ENCODE measurements around the gene TOX2. TPM values are rescaled to one million over a fixed set of nuclear protein-coding genes. Genes with fewer than 3 reads are reported as not detected.

TOX2 gene
- total and polyA plus RNA-seq, 2 of the 4 experiments (the other 2 are of a cell fraction) = 1.3 to 17.5 TPM

DNA sequence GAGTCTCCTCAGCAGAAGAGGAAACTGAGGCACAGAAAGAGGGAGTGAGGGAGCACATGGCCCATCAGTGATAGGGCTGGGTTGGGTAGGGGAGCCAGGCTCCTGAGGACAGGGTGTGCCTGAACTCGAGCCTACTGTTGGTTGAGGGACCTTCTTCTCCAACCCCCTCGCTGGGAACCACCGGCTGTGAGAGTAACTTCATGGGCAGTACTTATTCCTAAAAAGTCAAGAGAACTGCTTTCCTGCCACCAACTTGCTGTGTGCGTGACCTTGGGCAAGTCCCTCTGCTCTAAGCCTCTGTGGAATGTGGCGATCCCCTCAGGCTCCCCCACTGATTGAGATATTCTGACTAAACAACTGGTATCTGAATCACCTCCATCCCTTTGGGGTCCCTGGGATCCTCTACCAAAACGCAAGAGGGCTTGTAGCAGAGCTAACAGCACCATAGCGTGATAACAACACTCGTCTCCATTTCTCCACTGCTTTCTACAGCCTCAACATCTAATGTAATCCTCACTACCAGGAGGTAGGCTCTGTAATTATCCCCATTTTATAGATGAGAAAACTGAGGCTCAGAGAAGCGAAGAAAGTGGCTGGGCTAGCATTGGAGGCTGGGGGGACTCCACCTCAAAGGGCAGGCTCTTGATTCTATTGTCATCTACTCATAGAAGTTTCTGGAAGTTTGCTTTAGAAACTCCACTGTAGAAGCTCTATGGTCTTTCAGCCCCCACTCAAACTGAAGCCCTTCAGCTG is 196.3 kb downstream of the TOX2 start:
- Histone ChIP-seq H2AK9ac (replicated peaks; ENCODE audit: low read depth, low read length, poor library complexity) (peak overlapping the region; percentile 28), H2AK5ac (ENCODE audit: low read depth, low read length) (no peak overlapping the region), H3K9me1 (ENCODE audit: insufficient read depth, low read length) (no peaks in the 10 kb centered on the region; the same call in 1 of the 2 replicates), H3K4ac (ENCODE audit: low read depth, low read length) (no peak overlapping the region), H2BK120ac (ENCODE audit: low read depth, low read length) (no peak overlapping the region), H2BK20ac (ENCODE audit: low read depth, low read length) (no peak overlapping the region), H2AFZ (replicated peaks; ENCODE audit: low read length, poor library complexity) (peak overlapping the region; percentile 58), H3K23ac (ENCODE audit: low read depth, low read length) (no peak overlapping the region), H3K9me3 (ENCODE audit: control insufficient read depth, insufficient read depth, low read length) (peaks cover 4% of the 10 kb centered on the region), H3K9ac (ENCODE audit: low read depth, low read length) (no peak overlapping the region), H4K5ac (ENCODE audit: low read depth, low read length) (no peak overlapping the region), H3K4me3 (ENCODE audit: insufficient read depth, low read depth, low read length) (no peak overlapping the region), H4K8ac (ENCODE audit: low read depth in 2 of 2, low read length in 2 of 2) (no peak overlapping the region), H3K18ac (ENCODE audit: low read depth, low read length) (no peak overlapping the region), H3K4me2 (ENCODE audit: low read depth, low read length) (no peak overlapping the region), H3K56ac (ENCODE audit: extremely low read depth, insufficient read depth, low read length) (no peak overlapping the region), H2BK15ac (ENCODE audit: low read depth, low read length) (no peak overlapping the region), H3K27me3 (ENCODE audit: control insufficient read depth, insufficient read depth, low read length) (peaks cover 14% of the 10 kb centered on the region), H4K20me1 (ENCODE audit: insufficient read depth, low read length) (no peaks in the 10 kb centered on the region), H3K27ac (ENCODE audit: insufficient read depth, low read length) (no peak overlapping the region), H3K79me1 (ENCODE audit: low read depth in 1 of 2, low read length in 2 of 2) (no peaks in the 10 kb centered on the region), H3K14ac (replicated peaks; ENCODE audit: low read depth, low read length) (no peak overlapping the region), H3K4me1 (ENCODE audit: control insufficient read depth, insufficient read depth, low read length) (peaks cover 1% of the 10 kb centered on the region; the same call in 1 of the 2 replicates), H4K91ac (ENCODE audit: insufficient read depth, low read depth, low read length) (no peak overlapping the region), H3K36me3 (ENCODE audit: control insufficient read depth, insufficient read depth, low read length) (no peaks in the 10 kb centered on the region), H2BK5ac (ENCODE audit: low read depth, low read length, poor library complexity, severe bottlenecking) (no peak overlapping the region)
- WGBS, 2 experiments (ENCODE audit: extremely low coverage in 2 of 2, insufficient read length in 1 of 2) = no CpG with 5 or more reads among the region's 9 CpGs
- intact Hi-C loops (cut with micrococcal nuclease) = no loop called here
- dilution Hi-C loops (cut with HindIII; ENCODE audit: low sequenced_read_pairs, unreplicated experiment) = no loop called here
- no peak for DNase-seq
- no TSS peak for BruUV-seq (replicated peaks)
- no peak for ATAC-seq (ENCODE audit: low read depth)
- in situ Hi-C loops (cut with MboI; ENCODE audit: low sequenced_read_pairs) = no loop called here
- POLR2A ChIA-PET (ENCODE audit: unreplicated experiment) = no interaction called here
- CTCF ChIA-PET = interaction anchor here (0.6 to 1.6 kb wide), 3 partner anchors 79 to 661 kb away, joined by 3 to 8 read pairs (median 3); no protein-coding TSS in a partner anchor
- TF ChIP-seq MXI1 (IDR thresholded peaks at IDR 0.05; ENCODE audit: borderline replicate concordance, low read depth, low read length) (no peak), RFX5 (IDR thresholded peaks at IDR 0.05; ENCODE audit: low read depth, low read length) (no peak), RCOR1 (IDR thresholded peaks at IDR 0.05; ENCODE audit: insufficient replicate concordance, low read length) (no peak), NFE2L2 (IDR thresholded peaks at IDR 0.05; ENCODE audit: low read depth, low read length) (no peak), POLR2A (IDR thresholded peaks at IDR 0.05; ENCODE audit: low read depth, low read length) (no peak)
- TF ChIP-seq, protein P1, sequence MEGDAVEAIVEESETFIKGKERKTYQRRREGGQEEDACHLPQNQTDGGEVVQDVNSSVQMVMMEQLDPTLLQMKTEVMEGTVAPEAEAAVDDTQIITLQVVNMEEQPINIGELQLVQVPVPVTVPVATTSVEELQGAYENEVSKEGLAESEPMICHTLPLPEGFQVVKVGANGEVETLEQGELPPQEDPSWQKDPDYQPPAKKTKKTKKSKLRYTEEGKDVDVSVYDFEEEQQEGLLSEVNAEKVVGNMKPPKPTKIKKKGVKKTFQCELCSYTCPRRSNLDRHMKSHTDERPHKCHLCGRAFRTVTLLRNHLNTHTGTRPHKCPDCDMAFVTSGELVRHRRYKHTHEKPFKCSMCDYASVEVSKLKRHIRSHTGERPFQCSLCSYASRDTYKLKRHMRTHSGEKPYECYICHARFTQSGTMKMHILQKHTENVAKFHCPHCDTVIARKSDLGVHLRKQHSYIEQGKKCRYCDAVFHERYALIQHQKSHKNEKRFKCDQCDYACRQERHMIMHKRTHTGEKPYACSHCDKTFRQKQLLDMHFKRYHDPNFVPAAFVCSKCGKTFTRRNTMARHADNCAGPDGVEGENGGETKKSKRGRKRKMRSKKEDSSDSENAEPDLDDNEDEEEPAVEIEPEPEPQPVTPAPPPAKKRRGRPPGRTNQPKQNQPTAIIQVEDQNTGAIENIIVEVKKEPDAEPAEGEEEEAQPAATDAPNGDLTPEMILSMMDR (conservative IDR thresholded peaks at IDR 0.05; ENCODE audit: low read depth, low read length) = no peak
- TF ChIP-seq, protein P2, sequence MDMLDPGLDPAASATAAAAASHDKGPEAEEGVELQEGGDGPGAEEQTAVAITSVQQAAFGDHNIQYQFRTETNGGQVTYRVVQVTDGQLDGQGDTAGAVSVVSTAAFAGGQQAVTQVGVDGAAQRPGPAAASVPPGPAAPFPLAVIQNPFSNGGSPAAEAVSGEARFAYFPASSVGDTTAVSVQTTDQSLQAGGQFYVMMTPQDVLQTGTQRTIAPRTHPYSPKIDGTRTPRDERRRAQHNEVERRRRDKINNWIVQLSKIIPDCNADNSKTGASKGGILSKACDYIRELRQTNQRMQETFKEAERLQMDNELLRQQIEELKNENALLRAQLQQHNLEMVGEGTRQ (IDR thresholded peaks at IDR 0.05; ENCODE audit: low read depth, low read length) = no peak

Measured in IMR-90 (cell line).